Inflammatory macrophage treated with lipopolysaccharide for 1 hour (primary cell): ENCODE measurements around the gene MAPK7.
A peak's percentile ranks its signal among the peaks of the same experiment; 100 is the strongest.
"Not testable (repeated sequence)": the region's sequence is repeated elsewhere in the genome, so short reads cannot be mapped to it uniquely, and the experiment has no call there.

ENCODE experiments used
- DNase-seq, 2 donors: peaks; one replicate each; pipeline ENCODE4 v3.0.0-alpha.2; 2020 to 2022

The MAPK7 gene

DNA sequence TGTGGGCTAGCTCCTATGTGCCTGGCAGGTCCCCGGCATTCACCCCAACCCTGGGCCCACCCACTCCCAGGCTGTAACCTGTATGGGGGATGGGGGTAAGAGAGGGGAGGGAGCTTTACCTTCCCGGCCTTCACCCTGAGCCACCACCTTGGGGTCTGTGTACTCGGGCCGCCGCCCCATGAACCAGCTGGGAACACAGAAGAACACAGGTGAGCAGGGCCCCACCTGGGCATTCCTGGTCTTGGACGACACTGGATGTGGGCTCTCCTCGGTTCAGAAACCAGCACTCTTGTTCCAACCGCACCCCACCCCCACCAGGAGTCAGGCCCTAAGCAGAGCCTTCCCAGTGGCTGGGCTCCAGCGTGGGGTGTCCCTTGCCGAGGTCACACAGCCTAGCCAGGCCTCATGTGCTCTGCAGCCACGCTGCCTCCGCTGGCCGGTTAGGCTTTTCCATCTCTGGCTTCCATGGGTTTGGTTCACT is 34.6 kb upstream of the MAPK7 start:
- DNase-seq = no peak

DNA sequence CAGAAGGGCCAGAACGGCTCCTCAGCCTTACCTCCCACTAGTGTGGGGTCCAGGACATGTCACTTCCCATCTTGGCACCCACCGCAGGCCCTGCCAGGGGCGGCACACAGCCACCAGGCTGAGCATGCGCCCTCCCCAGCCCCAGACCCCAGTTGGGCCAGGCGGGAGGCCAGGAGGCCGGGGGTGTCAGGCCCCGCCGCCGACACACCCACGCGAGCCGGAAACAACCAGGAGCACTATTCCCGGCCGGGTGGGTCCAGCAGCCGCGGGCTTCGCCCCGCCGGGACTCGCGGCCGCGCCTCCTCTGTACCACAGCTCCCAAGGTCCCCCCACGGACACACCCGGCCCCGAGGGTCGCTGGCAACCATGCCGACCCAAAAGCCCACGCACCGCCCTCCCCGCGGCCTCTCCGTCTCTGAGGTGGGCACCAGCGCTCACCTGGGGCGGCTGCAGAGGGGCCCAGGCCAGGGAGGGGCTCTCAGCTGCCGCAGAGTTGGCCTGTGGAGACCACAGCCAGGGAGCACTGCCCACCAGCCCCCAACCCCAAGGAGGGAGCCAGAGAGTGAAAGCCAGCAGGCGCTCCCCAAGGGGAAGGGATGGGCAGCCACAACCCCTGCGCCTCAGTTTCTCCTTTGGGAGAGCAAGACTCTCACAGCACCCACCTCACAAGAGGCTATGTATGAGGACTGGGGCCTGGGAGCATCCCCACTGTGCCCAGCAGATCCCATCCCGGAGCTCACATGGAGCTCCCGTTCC is 33.8 kb upstream of the MAPK7 start:
- no peak for DNase-seq

DNA sequence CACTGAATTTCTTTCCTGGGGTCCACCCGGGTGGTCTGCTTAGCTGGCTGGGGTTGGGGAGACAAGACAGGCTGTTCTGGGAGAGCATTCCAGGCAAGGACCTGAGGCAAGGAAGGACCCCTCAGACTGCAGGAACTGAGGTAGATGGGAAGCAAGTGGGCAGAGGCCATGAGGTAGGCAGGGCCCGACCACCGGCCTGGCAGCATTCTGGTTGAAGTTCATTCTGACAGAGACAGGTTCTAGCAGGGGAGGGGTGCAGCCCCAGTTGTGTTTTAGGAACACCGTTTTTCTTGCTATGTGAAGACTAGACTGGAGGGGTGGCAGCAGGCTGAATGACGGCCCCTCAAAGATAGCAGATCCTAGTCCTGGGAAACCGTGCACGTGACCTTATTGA is 33.2 kb upstream of the MAPK7 start:
- DNase-seq = no peak

DNA sequence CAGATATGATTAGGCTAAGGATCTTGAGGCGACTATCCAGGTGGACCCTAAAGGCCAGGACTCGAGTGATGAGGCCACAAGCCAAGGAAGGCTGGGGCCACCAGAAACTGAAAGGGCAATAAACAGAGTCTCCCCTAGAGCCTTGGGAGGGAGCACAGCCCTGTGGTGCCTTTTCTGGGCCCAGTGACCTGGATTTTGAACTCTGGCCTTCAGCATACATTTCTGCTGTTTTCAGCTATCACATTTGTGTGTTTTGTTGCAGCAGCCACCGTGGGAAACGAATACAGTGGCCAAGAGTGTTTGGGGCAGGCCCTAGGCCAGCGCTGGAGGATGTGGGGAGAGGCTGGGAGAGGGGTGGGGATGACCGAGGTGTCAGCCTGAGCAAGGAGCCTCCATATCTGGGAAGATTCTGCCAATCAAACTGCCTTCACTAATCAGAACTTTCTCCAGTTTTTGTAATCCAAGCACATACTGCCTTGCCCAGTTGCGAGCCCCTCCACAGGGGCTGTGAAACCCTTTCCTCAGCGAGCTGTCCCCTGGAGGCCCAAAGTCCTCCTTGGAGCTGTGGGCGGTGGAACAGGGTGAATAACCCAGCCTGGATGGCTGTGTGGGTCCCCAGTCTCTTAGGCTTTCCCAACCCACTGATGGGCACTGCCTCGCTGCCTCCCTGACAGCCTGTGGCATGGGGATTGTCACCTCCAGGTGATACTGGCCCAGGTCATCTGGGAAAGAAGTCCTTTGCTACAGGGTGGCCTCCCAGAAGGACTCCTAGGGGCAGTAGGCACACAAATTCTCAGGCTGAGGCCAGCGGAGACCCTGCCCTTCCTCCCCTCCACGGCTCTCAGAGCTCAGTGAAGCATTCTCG is 32.6 kb upstream of the MAPK7 start:
- DNase-seq = no peak

DNA sequence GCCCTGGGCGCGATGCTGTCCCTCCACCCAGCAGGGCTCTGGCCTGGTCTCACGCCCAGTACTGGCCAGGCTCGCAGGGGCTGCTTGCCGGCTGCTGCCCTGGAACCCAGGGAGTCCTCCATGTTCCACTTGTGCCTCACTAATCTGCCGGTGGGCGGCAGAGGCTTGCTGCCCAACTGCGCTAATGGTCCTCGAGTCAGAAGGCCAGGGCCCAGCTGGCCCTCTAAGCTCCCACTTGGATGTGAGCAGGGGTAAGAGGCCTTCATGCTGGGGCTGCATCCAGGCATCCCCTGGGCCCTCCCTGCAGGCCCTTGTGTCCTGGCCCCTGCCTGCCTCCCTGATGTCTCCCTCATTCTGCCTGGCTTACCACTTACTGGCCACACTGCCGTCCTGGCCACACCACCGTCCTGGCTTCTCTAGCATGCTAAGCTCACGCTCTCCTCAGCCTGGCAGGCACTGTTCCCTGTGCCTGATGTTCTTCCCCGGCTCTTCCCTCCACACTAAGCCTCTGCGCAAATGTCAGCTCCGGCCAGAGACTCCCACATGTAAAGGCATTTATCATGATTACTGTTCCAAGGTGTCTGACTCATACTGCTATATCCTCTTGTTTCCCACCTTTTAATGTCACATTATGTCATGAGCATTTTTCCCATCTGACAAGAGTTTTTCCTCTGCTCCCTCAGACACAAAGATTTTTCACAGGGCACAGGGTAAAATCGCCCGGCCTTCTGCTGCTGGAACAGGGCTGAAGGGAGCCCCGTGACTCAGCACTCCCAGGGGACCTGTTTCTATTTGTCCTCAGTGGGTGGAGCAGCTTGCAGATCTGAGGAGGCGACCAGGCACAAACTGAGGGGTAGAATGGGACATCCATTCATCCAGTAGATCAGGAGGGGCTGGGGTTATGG is 31.7 kb upstream of the MAPK7 start:
- no peak for DNase-seq

DNA sequence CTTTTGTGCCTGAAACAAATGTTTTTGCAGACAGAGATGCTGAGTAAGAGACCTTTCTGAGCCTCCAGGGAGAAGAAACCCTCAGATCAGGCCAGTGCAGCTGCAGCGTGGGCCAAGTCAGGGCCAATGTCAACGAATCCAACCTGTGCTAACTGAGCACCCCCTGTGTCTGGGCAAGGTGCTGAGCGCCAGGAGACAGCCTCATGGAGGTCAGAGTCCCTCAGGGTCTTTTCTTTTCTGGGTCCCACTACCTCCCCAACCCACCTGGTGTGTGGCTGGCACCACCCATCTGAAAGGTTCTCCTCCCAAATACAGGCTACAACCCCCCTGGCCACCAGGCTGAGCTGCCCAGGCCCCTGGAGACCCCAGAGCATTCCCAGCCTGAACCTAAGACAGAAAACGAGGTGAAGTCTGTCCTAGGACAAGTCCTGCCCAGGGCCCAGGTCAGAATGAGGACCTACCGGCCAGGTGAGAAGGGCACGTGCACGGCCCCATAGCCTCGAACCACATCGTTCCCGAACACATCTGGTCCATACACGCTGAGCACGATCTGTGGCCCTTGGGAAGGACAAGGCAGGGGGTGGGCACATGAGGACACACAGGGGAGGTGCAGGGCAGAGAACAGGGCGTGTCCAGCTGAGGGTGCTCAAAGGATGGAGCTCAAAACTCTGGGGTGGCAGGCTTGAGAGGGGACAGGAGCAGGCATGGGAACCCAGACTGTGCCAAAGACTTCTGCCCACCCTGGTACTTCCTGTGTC is 30.8 kb upstream of the MAPK7 start:
- no peak for DNase-seq

DNA sequence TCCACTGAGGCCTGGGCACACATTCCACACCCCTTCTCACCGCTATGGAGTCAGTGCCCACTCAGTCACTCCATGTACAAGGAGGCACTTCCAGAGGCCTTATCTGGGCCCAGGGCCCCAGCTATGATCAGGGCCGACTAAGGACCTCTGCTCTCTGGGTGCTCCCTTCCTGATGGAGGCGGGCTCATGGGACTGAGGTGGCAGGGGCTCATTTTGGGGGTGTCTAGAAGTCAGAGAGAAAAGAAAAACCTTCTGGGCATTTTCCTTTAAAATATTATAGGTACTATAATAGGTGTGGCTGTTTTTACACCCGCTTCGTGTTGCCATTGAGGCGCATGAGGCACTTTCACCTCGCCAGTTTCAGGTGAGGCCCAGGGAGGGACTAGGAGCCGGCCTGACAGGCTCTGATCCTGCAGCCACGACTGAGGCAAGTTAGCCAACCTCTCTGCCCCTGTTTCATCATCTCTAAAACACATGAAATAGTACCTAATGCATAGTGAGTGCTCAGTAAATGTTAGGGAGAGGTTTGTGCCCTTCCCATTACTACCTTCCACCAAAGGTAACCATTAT is 30.1 kb upstream of the MAPK7 start:
- DNase-seq = no peak

DNA sequence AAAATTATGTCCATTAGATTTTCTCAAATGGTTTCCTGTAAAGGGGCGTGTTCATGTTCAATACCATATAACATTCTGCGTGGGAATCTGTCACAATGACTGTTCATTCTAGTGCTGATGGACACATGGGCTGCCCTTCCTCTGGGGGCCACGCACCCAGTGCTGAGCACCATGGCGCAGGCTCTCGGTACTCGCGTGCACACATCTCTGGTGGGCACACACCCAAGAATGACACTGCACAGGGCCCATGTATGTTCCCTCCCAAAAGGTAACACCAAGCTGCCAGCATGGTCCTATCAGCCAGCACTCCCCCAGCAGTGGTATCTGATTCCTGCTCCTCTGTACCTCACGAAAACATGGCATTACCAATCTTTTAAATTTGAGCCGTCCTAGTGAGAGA is 29.5 kb upstream of the MAPK7 start:
- DNase-seq = no peak

DNA sequence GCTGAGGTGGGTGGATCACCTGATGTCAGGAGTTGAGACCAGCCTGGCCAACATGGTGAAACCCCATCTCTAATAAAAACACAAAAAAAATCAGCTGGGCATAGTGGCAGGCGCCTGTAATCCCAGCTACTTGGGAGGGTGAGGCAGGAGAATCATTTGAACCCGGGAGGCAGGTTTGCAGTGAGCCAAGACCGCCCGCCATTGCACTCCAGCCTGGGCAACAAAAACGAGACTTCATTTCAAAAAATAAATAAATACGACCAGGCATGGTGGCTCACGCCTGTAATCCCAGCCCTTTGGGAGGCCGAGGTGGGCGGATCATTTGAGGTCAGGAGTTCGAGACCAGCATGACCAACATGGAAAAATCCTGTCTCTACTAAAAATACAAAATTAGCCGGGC is 24.9 kb upstream of the MAPK7 start:
- DNase-seq = not testable (repeated sequence)

DNA sequence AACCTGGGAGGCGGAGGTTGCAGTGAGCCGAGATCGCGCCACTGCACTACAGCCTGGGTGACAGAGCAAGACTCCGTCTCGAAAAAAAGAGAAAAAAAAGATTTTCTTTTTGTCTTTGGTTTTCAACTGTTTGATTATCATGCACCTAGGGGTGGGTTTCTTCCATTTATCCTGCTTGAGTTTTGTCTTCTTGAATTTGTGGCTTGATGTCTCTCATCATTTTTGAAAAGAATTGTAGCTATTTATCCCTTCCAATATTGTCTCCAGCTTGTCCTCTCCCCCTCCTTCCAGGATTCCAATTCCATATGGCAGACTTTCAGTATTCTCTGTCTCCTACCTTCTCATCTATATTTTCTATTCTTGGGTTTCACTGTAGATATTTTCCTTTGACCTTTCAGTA is 23.6 kb upstream of the MAPK7 start:
- DNase-seq = no peak

DNA sequence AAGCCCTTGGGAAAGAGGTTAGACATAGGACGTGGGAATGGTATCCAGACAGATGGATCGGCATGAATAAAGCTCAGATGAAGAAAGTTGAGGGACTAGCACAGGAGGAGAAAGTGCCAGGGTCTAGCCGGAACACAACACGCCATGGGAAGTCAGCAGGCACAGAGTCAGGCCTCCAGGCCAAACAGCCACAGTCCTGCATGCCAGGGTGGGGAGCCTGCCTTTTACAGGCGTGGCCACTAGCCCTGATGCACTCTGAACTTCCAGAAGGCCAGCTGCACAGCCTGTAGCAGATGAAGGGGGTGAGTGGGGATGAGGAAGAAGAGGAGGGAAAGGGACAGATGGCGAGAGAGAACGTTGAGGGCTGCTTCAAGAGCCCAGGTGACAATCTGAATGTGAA is 20.9 kb upstream of the MAPK7 start:
- DNase-seq = no peak

DNA sequence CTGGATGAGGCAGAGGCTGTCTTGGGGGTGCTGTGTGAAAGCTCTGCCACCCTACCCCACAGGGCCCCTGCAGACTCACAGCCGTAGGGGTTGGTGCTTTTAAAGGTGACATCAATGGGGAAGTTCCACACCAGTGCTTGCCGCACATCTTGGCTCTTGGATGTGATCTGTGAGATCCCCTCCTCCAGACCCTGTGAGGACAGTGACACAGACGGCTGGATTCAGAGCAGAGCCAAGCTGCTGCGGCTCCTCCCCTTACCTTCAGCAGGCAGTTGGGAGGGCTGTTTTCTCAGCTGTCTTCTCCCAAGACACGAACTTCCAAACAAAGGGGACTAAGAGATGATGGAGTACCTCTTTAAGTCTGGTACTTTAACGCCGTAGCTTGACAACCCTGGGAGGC is 20.5 kb upstream of the MAPK7 start:
- DNase-seq = no peak

DNA sequence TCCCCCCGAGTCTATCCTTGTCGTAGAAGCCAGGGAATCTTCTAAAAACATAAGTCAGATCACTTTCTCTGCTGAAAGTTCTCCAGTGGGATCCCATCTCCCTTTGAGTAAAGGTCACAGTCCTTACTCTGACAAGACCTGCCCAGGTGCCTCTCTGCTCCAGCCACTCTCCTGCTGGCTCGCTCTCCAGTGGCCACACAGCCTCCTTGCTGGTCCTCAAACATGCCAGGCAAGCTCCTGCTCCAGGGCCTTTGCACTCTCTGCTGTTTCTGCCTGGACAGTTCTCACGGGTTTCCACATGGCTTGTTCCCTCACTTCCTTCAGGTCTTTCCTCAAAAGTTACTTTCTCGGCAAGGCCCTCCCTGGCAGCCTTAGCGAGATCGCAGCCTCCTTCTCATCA is 19.1 kb upstream of the MAPK7 start:
- DNase-seq = no peak

DNA sequence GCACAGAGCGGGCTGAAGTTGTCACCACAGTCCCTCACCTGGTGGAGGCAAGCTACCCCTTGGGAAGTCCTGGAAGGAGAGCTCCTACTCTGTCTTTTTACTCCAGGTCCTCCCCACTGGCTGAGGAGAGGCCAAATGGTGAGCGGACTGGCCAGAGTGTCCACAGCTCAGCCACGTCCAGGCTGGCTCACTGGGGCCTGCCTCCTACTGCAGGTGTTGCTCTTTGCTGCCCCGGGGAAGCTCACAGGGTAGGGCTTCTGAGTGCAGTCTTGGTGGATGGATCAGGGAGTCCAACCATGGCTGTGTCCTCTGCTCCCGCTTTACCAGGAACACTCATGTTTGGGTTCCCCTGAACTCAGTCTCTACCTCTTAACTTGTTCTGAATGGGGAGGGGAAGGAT is 18.4 kb upstream of the MAPK7 start:
- DNase-seq = no peak

DNA sequence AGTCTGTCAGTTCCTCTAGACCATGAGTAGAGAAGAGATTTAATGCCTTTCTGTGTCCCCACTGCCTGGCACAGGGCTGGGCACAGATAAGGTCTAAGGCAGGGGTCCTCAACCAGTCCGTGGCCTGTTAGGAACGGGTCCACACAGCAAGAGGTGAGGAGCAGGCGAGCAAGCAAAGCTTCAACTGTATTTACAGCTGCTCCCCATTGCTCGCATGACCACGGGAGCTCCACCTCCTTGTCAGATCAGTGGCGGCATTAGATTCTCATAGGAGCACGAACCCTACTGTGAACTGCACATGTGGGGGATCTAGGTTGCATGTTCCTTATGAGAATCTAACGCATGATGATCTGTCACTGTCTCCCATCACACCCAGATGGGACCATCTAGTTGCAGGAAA is 17.5 kb upstream of the MAPK7 start:
- no peak for DNase-seq

DNA sequence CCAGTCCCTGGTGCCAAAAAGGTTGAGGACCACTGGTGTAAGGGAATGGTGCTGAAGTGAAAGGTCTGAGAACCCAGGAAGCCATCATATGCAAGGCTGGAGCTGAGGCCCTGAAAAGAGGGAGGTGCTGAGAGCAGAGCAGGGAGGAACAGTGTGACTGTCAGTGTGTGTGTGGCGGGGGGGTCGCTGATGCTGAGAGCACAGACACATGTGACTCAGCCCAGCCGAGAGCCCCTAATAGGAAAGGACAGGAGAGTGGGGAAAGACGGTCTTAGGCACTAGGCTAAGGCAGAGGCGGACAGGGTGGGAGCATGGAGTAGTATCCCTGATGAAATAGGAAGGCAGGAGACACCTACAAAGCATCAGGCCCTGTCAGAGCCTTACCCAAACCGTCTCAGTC is 17.0 kb upstream of the MAPK7 start:
- DNase-seq = no peak

DNA sequence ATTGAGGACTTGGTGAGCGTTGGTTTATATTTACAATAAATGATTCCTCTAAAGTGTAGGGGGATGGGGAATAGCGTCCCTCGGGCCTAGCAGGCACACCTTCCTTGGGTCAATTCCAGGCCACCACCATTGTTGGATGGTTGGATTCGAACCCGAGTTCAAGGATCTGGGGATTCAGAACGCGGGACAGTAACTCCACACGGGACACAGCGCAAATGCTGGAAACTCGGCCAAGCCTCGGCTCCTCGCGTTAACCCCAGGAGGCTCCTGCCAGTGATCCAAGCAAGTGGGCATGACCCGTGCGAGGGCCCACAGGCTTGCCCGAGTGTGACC is 16.4 kb upstream of the MAPK7 start:
- no peak for DNase-seq

DNA sequence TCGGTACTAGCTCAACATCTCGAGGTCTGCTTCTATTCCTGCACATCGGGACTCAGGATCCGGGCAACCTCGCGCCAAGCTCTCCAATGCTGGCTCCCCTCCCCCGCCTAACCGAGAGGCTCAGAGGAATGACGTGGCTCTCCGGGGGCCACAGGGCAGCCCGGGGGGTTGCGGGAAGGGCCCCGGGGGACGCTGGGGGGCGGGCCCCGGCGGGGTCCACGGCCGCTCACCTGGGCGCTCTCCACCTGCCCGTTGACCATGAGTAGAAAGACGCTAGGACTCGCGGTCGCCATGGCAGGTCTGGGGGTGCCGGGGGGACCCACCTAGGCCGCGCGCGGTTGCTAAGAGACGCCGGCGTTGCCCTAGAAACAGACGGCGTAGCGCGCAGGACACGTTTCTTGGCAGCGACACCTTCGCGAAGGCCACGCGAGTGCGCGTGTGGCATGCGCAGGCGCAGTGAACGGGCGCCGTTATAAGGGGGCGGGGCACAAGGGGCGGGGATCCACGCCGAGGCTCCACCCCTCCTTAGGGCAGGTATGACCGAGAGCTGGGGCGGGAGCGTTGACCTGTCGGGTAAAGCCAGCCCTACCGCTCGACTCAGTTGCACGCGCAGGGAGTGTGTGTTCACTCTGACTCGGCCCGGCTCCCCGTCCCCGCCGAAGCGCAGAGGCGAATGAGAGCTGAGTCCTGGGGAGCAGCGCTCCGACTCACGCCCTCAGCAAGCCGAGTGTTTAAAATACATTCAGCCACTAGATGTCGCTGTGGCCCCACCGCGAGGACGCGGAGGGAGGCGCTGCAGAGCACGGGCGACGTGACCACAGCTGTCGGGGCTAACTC is 15.8 kb upstream of the MAPK7 start, which contains the start of gene B9D1:
B9D1 (minus strand) TSS at position 447 of the 837 bp plus-strand sequence; CDS start at position 293, 154 bp downstream.
- DNase-seq = peak; percentile 80 to 99

DNA sequence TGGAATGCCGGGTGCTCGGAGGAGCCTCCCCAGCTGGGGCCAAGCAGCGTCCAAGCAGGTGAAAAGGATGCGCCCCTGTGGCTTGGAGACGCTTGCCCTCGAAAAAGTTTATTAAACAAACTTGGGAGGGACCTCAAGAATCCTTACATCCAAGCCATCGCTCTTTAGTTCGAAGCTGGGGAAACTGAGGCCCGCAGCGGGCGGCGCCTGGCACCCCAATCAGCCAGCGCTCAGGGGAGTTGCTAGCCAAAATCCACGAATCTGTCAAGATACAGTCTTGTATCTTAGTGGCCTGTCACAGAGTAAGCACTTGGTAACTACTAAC is 15.2 kb upstream of the MAPK7 start:
- DNase-seq = no peak

DNA sequence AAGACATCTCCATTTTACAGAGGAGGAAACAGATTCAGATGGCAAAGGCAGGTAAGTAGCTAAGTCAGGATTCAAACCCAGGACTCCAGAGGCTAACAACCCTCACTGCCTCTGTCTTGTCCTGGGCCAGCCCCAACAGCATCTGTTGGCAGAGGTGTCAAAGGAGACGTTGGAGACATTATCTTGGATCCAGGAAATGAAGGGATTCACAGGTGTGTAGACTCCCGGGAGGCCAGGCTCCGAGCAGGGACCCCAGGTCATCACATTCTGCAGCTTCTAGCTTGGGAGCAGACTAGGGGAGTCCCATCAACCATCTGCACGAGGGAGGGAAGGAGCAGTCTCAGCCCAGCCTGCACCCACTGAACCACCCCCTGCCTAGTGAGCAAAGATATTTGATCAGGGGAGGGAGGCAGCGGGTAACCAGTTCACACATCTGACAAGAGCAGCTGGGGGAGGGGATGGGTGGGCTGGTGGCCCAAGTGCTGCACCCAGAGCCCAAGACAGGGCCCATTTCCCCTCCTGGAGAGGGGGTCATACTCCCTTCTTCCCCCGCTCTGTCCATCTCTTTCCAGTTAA is 14.8 kb upstream of the MAPK7 start:
- DNase-seq = no peak
